Measurements from ENCODE around the gene CPLX4.

GRCh38 chr18:59264651-59265245 lies 53.7 kb downstream of the CPLX4 start:
- TF ChIP-seq CTCF (IDR thresholded peaks at IDR 0.05; ENCODE audit: low read length) (no peak), EZH2 (IDR thresholded peaks at IDR 0.05; ENCODE audit: borderline replicate concordance, low read length) (no peak)
